Activated CD8-positive, alpha-beta memory T cell treated with anti-CD3 and anti-CD28 coated beads, Interleukin-2, amount 50 U/mL, for 48 hours (primary cell): Measurements from ENCODE around the gene HHLA2.

Experiments
- DNase-seq: peaks from one replicate; pipeline ENCODE4 v3.0.0-alpha.2; 2020

Gene HHLA2

GRCh38 chr3:108300103-108300849 lies 3.9 kb downstream of the HHLA2 start:
- DNase-seq = no peak

DNA sequence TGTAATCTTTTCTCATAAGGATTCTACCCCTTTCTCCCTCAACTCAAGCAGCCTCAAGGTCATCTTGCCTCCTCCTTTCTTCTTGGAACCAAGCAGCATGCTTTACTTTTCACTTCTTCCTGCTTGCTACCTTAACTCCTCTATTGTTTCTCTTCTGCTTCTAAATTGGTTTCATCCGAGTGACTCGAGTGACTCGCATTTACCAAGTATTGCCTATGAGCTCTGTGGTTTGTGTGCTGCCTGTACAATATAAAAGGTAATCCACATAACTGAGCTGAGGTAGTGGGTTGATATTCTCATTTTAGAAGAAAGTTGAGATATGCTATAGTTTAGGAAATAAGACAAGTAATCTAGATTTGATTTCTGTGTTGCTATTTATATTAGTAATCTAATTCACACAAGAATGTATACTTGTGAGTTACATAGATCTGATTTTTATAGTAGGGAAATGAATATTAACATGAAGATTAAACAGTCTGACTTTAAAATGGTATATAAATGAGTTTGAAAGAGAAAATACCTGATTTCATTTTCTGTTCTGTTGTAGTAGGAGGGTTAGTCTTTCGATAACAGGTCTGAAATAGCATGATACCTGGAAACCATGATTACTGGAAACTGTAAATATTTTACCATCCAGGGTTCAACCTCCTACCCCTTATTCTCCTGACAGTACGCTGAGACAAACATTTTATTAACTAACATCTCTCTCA lies 5.5 kb downstream of the HHLA2 start:
- DNase-seq = no peak

GRCh38 chr3:108302570-108302969 lies 6.2 kb downstream of the HHLA2 start:
- DNase-seq = no peak

- DNase-seq = no peak
Observed at GRCh38 chr3:108305484-108306172, 9.3 kb downstream of the HHLA2 start.

GRCh38 chr3:108311797-108312196 lies 15.4 kb downstream of the HHLA2 start:
- DNase-seq = no peak

GRCh38 chr3:108312656-108313055 lies 16.3 kb downstream of the HHLA2 start:
- no peak for DNase-seq

- no peak for DNase-seq
Observed at GRCh38 chr3:108315767-108316301, 19.5 kb downstream of the HHLA2 start.

GRCh38 chr3:108319428-108320082 lies 23.2 kb downstream of the HHLA2 start:
- DNase-seq = no peak

DNA sequence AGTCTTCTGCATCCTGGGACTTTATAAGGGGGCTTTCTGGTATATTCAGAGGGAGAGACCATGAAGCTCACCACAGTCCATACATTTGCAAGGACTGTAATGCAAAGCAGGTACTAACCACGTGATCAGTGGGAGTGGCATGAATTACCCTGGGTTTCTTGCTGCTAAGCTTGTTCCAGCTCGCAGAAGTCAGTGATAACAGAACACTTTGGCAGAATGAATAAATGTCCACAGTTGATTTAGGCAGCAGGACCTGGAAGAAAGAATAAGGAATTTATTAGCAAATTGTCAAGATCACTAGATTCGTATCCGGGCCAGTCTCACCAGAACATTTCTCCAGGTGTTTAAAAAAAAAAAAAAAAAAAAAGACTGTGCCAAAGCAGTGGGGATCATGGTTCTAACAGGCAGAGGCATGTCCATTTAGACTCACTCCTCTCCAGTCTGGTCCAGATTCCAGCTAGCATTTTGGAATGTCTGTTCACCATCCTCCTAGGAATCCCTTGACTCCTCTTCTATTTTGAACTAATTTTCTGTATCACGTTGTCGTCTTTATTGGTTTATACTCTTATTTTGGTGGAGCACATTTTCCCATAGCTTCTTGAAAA lies 24.5 kb downstream of the HHLA2 start:
- no peak for DNase-seq

DNA sequence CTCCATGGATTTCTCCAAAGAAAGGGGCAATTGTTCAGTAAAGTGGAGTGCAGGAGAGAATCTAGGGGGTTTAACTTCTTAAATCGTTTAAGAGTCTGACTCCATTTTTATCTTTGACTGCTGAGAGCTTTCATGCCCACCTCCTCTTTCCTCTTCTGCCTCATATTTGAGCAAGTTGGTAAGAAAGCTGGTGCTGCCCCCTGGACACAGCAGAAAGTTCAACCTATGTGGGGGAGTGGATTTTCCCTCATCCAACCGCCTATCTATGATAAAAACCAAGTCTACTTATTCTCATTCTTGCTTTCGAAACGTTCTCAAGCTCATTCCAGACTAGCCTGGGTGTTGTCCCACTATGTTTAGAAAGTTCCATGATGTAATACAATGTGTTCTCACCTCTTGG lies 26.0 kb downstream of the HHLA2 start:
- DNase-seq = no peak

- DNase-seq = no peak
Observed at GRCh38 chr3:108324177-108324576, 27.8 kb downstream of the HHLA2 start.

GRCh38 chr3:108327168-108327567 lies 30.8 kb downstream of the HHLA2 start:
- DNase-seq = no peak

DNA sequence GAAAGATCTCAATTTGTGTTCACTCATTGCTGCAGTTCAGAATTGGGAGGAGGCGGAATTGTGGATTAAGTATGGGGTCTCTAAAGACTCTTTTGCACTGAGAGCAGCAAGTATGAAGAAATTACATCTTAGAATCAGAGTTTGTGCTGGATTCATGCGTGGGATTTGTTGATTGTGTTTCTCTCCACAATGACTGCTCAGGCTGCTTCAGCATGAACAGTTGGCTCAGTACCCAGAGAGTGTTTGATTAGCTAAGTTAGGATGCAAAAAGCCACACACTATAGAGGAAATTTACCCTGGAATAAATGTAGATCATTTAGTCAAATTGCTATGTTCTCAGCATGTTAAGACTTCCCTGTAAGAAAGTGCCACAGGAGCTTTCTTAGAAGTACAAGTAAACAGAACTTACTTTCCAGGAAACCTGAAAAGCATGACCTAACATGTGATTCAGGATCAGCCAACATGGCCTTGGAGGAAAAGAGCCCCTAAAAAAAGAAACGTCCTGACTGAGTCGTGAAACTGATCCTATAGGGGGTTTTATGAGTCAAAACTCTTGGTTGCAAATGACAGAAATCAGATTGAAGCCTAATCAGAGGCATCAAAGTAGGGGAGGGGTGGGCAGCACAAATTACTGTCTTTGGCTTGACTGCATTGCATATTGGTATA lies 32.6 kb downstream of the HHLA2 start:
- no peak for DNase-seq

DNA sequence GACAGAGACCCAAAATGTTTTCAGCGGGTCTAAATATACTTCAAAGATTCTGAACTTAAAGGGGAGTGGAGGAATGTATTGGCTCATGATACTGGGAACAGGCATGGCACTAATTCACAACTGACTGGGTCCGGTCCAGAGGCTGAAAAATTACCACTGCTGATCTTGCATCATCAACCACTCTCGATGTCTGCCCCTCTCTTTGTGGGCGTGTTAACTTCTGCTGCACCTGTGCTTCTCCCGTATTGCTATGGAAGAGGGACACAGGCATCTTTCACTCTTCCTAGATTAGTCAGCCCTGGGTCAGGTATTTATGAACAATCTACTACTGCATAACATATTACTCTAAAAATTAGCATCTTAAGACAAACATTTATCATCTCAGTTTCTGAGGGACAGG lies 33.2 kb downstream of the HHLA2 start:
- no peak for DNase-seq

DNA sequence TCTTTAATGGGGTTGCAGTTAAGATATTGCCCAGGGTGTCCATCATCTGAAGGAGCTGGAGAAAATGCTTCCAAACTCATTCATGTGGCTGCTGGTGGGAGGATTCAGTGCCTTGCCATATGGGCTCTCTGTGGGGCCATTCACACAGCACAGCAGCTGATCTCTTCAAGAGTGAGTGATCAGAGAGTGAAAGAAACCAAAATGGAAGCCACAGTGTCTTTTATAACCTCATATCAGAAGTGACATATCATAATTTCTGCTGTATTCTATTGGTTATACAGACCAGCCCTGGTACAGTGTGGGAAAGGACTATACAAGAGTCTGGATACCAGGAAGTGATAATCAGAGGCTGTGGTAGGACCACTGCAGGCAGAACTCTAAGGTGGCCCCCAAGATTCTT lies 33.6 kb downstream of the HHLA2 start:
- DNase-seq = no peak

- no peak for DNase-seq
Observed at GRCh38 chr3:108331792-108332191, 35.4 kb downstream of the HHLA2 start.

DNA sequence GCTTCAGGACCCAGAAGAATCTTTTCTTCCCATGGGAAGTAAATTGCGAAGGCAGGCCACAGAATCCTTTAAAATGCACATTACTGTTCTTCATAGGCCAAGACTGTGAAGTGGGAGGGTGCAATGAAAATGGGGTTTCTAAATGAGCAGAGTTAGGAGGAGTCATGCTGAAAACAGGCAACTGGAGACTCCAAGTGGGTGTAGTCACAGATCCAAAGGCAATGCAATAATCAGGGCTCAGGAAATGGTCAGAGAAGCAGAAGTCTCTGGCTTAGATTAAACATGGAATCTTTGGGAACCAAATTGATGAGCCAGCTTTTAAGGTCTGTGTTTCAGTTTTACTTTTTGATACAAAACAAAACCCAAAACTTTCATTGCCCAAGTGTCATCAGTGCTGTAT lies 37.6 kb downstream of the HHLA2 start:
- DNase-seq = no peak

- DNase-seq = no peak
Observed at GRCh38 chr3:108334701-108335100, 38.4 kb downstream of the HHLA2 start.

- DNase-seq = no peak
Observed at GRCh38 chr3:108338901-108339545, 42.7 kb downstream of the HHLA2 start.

GRCh38 chr3:108341911-108342310 lies 45.6 kb downstream of the HHLA2 start:
- DNase-seq = no peak

GRCh38 chr3:108342837-108343486 lies 46.6 kb downstream of the HHLA2 start:
- DNase-seq = no peak
